ENCODE results near the gene BAZ2B.

DNA sequence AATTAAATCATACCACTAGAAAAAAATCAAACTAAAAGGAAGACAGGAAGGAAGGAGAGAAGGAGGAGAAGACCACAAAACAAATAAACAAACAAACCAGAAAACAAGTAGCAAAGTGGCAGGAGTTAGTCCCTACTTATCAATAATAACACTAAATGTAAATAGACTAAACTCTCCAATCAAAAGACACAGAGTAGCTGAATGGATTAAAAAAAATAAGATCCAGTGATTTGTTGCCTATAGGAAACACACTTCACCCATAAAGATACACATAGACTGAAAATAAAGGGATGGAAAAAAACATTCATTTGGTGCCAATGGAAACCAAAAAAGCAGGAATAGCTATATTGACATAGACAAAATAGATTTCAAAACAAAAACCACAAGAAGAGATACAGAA lies 23.4 kb upstream of the BAZ2B start:
- TF ChIP-seq, protein P1, sequence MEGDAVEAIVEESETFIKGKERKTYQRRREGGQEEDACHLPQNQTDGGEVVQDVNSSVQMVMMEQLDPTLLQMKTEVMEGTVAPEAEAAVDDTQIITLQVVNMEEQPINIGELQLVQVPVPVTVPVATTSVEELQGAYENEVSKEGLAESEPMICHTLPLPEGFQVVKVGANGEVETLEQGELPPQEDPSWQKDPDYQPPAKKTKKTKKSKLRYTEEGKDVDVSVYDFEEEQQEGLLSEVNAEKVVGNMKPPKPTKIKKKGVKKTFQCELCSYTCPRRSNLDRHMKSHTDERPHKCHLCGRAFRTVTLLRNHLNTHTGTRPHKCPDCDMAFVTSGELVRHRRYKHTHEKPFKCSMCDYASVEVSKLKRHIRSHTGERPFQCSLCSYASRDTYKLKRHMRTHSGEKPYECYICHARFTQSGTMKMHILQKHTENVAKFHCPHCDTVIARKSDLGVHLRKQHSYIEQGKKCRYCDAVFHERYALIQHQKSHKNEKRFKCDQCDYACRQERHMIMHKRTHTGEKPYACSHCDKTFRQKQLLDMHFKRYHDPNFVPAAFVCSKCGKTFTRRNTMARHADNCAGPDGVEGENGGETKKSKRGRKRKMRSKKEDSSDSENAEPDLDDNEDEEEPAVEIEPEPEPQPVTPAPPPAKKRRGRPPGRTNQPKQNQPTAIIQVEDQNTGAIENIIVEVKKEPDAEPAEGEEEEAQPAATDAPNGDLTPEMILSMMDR (IDR thresholded peaks at IDR 0.05) = no peak
- TF ChIP-seq POLR2A (IDR thresholded peaks at IDR 0.05) = no peak

Measured in lower leg skin (tissue), 3 donors.